ENCODE data around the gene BRD4.

DNA sequence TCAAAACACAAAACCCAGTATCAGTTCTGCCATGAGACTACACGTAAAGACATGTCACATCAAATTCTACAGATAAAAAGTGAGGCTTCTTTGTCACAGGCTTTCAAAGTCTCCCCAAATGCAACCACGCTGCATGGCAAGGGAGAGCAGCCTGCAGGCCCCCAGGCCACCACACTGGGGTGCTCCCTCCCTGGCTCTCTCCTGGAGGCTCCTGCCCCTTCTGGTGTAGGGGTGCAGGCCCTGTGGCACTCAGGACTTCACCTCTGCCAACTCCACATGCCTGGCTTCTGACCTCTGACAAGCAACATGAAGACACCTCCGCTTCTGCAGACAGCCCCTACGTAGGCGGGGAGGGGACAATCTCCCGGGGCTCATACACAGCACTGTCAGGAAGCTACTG, 32.9 kb upstream of the BRD4 start:
- TF ChIP-seq POLR2A (IDR thresholded peaks at IDR 0.05): no peak
- TF ChIP-seq, protein P1, sequence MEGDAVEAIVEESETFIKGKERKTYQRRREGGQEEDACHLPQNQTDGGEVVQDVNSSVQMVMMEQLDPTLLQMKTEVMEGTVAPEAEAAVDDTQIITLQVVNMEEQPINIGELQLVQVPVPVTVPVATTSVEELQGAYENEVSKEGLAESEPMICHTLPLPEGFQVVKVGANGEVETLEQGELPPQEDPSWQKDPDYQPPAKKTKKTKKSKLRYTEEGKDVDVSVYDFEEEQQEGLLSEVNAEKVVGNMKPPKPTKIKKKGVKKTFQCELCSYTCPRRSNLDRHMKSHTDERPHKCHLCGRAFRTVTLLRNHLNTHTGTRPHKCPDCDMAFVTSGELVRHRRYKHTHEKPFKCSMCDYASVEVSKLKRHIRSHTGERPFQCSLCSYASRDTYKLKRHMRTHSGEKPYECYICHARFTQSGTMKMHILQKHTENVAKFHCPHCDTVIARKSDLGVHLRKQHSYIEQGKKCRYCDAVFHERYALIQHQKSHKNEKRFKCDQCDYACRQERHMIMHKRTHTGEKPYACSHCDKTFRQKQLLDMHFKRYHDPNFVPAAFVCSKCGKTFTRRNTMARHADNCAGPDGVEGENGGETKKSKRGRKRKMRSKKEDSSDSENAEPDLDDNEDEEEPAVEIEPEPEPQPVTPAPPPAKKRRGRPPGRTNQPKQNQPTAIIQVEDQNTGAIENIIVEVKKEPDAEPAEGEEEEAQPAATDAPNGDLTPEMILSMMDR (IDR thresholded peaks at IDR 0.05): no peak
